Limb (tissue), 2 donors: ENCODE data around the gene EPHA10.

Experiments used
- DNase-seq, 2 donors: peaks; one replicate each; pipeline ENCODE4 v3.0.0-alpha.2; 2016; ENCODE audit errors: extremely low spot score in 2 of 2

EPHA10 gene

DNA sequence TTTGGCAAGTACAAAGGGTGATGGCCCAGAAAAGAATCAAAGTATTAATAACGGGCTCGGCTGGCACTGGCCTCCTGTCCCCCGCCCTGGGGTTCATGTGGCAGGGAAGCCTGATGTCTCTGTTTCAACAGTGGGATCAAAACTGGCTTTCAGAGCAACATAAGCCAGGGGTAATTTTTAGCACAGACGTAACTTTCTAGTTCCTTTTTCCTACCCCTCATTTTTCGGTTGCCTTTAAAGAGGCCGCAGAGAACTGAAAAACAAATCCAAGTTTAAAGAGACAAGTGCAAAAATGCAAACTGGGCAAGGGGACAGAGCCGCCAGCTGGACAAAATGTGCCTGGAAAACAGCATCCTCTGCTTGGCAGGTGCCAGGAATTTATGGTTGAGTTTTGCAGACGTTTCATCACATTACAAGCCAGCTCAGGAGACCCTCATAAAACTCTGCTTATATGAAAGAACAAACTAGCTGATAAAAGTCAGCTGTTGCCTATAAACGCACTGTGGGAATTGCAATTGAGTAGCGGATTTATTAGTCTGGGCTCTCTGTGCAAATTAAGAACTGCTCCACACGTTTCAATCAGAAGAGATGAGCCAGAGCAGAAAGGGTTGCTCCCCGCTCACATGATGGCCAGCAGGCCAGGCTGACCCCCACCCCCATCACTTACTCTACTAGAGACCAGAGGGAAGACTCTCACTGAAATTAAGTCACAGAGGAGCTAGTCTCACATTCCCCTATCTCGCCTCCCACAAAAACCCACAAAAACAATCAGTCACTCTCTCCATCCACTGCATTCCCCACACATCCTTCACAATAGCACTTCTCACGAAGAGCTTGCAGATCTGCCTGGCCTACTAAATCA, 88.4 kb downstream of the EPHA10 start:
- DNase-seq: peak; percentile 56 to 69

DNA sequence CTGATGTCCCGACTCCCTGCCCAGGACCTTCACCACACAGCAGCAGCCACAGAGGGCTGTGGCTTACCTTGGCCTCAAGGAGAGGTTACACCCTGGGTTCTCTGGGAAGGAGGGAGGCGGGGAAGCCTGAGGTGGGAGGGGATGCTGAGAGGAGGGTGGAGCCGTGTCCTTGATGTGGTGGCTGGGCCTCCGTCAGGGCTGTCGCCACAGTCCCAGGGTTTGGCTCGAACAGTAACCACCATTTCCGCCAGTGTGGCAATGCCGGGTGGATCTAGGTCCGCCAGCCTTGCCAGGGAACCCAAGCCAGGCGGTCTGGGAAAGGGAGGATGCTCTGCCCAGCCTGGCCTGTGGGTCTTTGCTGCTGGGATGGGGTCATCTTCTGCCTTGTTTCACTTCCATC, 91.0 kb downstream of the EPHA10 start:
- DNase-seq: no peak

DNA sequence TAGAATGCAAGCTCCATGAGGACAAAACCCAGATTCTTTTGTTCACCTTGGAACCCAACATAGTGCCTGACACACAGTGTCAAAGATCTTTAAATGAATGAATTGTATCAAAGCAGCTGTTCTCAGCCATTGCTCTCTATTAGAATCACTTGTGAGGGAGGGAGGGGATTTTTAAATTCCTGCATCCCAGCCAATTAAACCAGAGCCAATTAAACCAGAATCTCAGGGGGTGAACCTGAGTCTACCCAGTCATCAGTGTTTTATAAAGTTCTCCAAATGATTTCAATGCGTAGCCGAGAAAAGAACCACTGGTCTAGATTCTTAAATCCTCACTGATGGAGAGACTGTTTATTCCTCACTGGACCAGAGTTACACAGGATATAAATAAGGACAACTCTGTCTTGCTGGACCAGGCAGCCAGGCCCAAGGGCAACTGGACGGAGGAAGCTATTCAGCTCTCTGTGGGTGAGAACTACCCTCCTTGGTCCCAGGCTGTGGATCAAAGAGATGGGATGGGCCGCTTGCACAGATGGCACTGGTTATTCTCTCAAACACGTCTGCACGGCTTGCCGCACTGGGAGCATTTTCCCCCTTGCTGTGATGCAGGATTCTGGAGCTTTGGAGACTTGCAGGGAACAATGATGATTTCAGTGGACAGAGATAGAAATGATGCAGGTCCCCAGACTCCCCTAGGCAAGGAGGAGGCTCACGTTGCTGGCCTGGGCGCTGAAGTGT, 92.6 kb downstream of the EPHA10 start:
- DNase-seq: no peak

DNA sequence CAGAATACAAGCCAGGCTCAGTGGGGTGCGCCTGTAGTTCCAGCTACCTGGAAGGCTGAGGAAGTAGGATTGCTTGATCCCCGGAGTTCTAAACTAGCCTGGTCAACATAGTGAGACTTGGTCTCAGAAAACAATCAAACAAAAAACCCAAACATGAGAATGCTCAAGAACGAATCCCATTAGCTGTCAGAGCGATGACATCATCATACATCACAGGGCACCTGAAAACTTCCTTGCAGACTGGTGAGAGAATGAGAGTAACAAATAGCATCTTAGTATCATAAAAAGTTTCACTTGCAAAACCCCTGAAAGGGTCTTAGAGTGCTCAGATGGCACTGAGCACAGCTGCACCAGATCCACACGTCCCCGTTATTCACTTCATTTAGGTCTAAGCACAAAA, 93.7 kb downstream of the EPHA10 start:
- no peak for DNase-seq

DNA sequence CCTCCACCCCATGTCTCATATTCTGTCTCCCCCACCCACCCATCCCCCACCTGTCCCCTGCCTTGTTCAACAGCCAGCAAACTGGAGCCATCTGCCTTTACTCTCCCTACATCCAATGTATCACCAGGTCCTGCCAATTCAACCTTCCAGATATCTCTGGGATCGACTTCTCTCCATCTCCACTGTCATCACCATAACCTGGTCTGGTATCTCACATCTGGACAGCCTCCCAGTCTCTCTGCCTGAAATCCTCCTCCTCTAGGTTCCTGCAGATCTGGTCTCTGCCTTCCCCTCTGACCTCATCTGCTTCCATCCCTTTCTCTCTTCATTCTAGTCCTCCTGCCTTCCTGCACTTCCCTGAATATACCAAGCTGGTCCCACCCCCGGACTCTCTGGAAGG, 94.8 kb downstream of the EPHA10 start:
- DNase-seq: no peak

DNA sequence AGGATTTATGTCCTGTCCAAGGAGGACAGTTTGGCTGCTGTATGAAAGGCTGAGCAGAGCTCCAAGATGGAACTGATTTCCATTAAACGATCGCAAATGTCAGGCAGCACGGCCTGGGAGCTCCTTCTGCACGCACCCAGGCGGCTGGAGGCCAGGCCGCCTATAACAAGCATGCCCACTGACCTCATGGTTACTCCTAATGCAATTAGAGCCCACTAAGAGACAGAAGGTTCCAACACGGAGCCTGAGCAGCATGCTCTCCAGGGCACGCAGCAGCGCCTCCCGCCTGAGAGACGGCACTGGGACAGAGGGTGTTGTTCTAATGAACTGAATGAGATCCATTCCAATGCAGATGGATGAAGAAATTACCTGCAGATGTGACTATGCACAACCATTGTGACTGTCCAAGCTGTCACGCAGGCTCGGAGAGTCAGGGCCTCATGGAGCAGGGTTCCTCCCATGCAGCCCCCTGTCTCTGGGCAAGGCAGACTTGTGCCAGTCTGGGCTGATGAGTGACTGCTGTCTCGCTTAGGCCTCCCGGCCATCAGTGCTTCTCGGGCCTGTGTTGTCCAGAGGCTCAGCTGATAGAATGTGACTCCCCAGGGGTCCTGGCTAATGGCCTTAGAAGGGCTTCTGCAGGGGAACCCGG, 97.8 kb downstream of the EPHA10 start:
- DNase-seq: no peak

DNA sequence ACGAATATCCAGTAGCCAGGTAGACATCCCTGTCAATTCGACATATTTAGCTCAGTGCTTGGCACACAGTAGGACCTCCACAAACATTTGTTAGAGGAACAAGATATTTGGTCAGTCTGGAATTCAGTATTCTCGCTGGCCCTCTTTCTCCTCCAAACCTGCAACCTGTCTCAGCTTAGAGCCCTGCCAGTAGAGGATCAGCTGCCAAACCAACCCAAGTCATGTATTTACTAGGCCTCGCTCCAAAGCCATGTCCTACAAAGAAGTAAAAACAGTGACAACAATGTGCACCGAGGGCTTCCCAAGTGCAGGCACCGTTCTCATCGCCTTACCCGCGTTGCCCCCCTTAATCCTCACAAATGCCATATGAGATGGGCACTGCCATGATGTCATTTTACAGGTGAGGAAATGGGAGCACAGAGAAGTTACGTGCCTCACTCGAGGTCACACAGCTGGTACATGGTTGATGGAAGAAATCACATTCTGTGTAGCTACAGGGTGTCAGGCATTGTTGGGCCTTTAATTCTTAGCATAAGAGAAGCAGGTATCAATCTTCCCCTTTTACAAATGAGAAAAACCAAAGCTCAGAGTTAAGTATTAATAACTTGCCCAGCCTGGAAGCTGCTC, 98.6 kb downstream of the EPHA10 start:
- DNase-seq: no peak
